Metanephros (tissue), 1 donor: ENCODE data around the gene NECTIN2. TPM values are rescaled to one million over a fixed set of nuclear protein-coding genes. Genes with fewer than 3 reads are reported as not detected.

Experiments used
- total RNA-seq: library from RNA; depleted of rRNA; stranded (reverse); fragments of >200 nt; gene quantifications from one replicate; pipeline ENCODE4 v1.2.3, GENCODE V29; 2014

NECTIN2 gene
- 119 TPM for total RNA-seq

GRCh38 chr19:44845612-44846454 lies at the start of gene NECTIN2:
NECTIN2 (plus strand) TSS chr19:44846297; CDS start chr19:44846526, 229 bp downstream.

DNA sequence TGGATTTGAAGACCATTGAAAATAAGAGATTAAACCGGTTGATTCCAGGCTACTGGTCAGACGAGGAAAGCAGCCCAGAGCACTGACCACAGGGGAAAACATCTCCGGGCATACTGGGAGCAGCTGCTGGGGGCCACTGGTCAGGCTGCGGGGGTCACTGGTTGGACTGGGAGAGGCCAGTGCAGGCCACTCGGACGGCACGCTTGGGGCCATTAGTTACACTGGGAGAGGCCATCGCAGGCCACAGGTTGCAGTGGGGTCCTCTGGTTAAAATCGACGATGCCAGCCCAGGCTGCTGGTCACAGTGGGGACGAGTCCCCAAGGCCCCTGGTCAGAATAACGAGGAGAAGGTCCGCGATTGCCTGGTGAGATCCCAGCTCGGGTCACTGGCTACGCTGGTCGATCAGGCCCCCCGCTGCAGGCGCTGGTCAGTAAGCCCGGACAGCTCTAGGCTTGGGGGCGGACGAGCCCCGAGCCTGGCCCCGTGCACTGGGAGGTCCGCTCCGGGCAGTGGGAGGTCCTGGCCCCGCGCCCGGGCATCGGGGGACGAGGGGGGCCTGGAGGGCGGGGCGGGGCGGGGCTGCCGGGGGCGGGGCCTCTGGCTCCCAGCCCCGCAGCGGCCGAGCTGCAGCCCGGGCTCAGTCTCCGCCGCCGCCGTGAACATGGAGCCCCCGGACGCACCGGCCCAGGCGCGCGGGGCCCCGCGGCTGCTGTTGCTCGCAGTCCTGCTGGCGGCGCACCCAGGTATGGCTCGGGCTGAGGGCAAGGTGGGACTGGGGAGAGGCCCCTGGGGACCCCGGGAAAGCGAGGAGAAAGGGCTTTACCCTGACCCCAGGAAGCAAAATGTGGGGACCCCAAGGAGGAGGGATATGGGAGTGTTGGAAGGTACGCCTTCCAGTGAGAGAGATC lies 37.4 kb upstream of the NECTIN2 start, which contains the start of gene BCAM:
Gene BCAM, plus strand, starts transcription at position 641 of the 909 bp plus-strand sequence. Its CDS starts 22 bp downstream, at position 663.

DNA sequence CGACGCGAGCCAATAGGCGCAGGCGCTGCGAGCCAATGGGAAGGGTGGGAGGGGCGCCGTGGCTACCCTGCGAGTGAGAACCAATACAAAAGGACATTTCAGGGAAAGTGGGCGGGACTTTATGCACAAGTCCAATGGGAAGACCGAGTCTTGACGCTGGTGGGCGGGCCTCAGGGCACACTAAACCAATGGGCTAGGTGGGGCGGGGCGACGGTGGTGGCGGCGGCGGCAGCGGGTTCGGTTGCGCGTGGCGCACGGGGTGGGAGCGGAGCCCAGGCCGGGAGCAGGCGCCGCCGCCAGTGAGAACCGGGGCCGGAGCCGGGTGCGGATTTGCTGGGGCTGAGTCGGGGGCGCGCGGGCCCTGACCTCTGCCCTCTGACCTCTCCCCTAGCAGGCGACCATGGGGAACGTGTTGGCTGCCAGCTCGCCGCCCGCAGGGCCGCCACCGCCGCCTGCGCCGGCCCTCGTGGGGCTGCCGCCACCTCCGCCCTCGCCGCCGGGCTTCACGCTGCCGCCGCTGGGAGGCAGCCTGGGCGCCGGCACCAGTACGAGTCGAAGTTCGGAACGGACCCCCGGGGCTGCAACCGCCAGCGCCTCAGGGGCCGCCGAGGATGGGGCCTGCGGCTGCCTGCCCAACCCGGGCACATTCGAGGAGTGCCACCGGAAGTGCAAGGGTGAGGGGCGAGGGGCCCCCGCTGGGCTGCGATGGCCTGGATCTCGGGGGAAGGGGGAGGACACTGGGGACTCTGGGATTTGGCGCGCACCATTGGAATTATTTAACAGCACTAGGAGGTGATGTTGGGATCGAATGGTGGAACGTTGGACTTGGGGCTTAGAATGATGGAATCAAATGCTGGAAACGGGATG lies 45.2 kb downstream of the NECTIN2 start, which contains the start of gene TOMM40:
Gene TOMM40, plus strand, starts transcription at position 239 of the 867 bp plus-strand sequence. Its CDS starts 162 bp downstream, at position 401.

GRCh38 chr19:44905437-44906160 lies 59.5 kb downstream of the NECTIN2 start, which contains the start of gene APOE:
APOE (plus strand) TSS chr19:44905796; CDS start chr19:44906625, 829 bp downstream.

GRCh38 chr19:44914433-44915206 lies 68.5 kb downstream of the NECTIN2 start, which contains the start of gene APOC1:
APOC1 (plus strand) TSS chr19:44914608; CDS start chr19:44914892, 284 bp downstream.

Other genes starting within 250 kb of the NECTIN2 start
- 0.76 TPM for gene IGSF23, start 232.7 kb upstream of the NECTIN2 start, total RNA-seq
- gene PVR, start 202.4 kb upstream of the NECTIN2 start, total RNA-seq = 51.9 TPM
- gene CEACAM19, start 174.8 kb upstream of the NECTIN2 start, total RNA-seq = 4.1 TPM
- gene CEACAM16, start 147.1 kb upstream of the NECTIN2 start, total RNA-seq = not detected
- 15.7 TPM for gene BCL3, start 97.6 kb upstream of the NECTIN2 start, total RNA-seq
- gene CBLC, start 68.4 kb upstream of the NECTIN2 start, total RNA-seq = 8.8 TPM
- 467 TPM for gene BCAM, start 37.2 kb upstream of the NECTIN2 start, total RNA-seq
- gene TOMM40, start 45.0 kb downstream of the NECTIN2 start, total RNA-seq = 36.9 TPM
- gene APOE, start 59.5 kb downstream of the NECTIN2 start, total RNA-seq = 235 TPM
- gene APOC1, start 68.3 kb downstream of the NECTIN2 start, total RNA-seq = 3.5 TPM
- gene APOC4, start 95.9 kb downstream of the NECTIN2 start, total RNA-seq = not detected
- 1.2 TPM for gene APOC2, start 99.8 kb downstream of the NECTIN2 start, total RNA-seq
- 92.5 TPM for gene CLPTM1, start 109.1 kb downstream of the NECTIN2 start, total RNA-seq
- gene RELB, start 155.2 kb downstream of the NECTIN2 start, total RNA-seq = 14.4 TPM
- gene CLASRP, start 192.7 kb downstream of the NECTIN2 start, total RNA-seq = 30.4 TPM
- gene ZNF296, start 230.2 kb downstream of the NECTIN2 start, total RNA-seq = 0.58 TPM
- 12.2 TPM for gene GEMIN7, start 233.0 kb downstream of the NECTIN2 start, total RNA-seq
- 34.4 TPM for gene PPP1R37, start 246.9 kb downstream of the NECTIN2 start, total RNA-seq